ENCODE data around the gene UEVLD. TPM values are rescaled to one million over a fixed set of nuclear protein-coding genes. Genes with fewer than 3 reads are reported as not detected.

The UEVLD gene
- polyA plus RNA-seq, 2 of the 4 experiments (the other 2 are of a cell fraction) = 34.7 to 41.2 TPM

- DNase-seq (ENCODE audit: low read depth in 1 of 2, low spot score in 1 of 2) (no peak), ATAC-seq (no peak), FAIRE-seq (no peak)
- POLR2A ChIA-PET = no interaction called here
- no peak for TF ChIP-seq E2F6 (IDR thresholded peaks at IDR 0.05; ENCODE audit: borderline replicate concordance, low read depth)
- TF ChIP-seq TP53 (CRISPR knock-in tag; IDR thresholded peaks at IDR 0.05) = no peak
- no peak for TF ChIP-seq JUNB (IDR thresholded peaks at IDR 0.05)
- TF ChIP-seq ZSCAN20 (CRISPR knock-in tag; IDR thresholded peaks at IDR 0.05) = no peak
- TF ChIP-seq SREBF2 (IDR thresholded peaks at IDR 0.05) = no peak
- no peak for TF ChIP-seq ESRRA (IDR thresholded peaks at IDR 0.05; ENCODE audit: borderline replicate concordance, low read length)
- no peak for TF ChIP-seq KDM5A (IDR thresholded peaks at IDR 0.05)
- TF ChIP-seq SMC3 (IDR thresholded peaks at IDR 0.05) = no peak
- TF ChIP-seq FOXS1 (CRISPR knock-in tag; IDR thresholded peaks at IDR 0.05) = no peak
- no peak for TF ChIP-seq HEYL (CRISPR knock-in tag; IDR thresholded peaks at IDR 0.05)
- TF ChIP-seq POLR2A (IDR thresholded peaks at IDR 0.05; ENCODE audit: low read length) = no peak
- 93% methylated on average over 15 of the region's 15 CpGs for WGBS (ENCODE audit: missing lambda C conversion rate)
- no peaks in the 10 kb centered on the region for H3K9me3 ChIP-seq
- H3K4me1 ChIP-seq = peaks cover 17% of the 10 kb centered on the region
- H3K4me3 ChIP-seq = no peak overlapping the region
- H3K4me2 ChIP-seq = no peak overlapping the region
- no peak overlapping the region for H3K27ac ChIP-seq
- CTCF ChIA-PET = interaction anchor here (0.8 to 1.2 kb wide), 4 partner anchors 9 to 376 kb away, joined by 3 to 5 read pairs (median 3); no protein-coding TSS in a partner anchor
Observed at GRCh38 chr11:18490736-18491485, 97.6 kb downstream of the UEVLD start.

GRCh38 chr11:18490319-18490718 lies 98.2 kb downstream of the UEVLD start:
- ATAC-seq (no peak), FAIRE-seq (no peak), DNase-seq (ENCODE audit: low read depth in 1 of 2, low spot score in 1 of 2) (no peak)
- WGBS (ENCODE audit: missing lambda C conversion rate) = 86% methylated on average over 1 of the region's 1 CpG
- no peak overlapping the region for H3K27ac ChIP-seq
- POLR2A ChIA-PET = no interaction called here
- H3K4me2 ChIP-seq = no peak overlapping the region
- H3K4me3 ChIP-seq = no peak overlapping the region
- H3K4me1 ChIP-seq = peaks cover 17% of the 10 kb centered on the region
- no peaks in the 10 kb centered on the region for H3K9me3 ChIP-seq
- CTCF ChIA-PET = interaction anchor here (1.2 kb wide), 2 partner anchors 10 to 375 kb away, joined by 3 to 5 read pairs; no protein-coding TSS in a partner anchor
- TF ChIP-seq HMGXB4 (CRISPR knock-in tag; IDR thresholded peaks at IDR 0.05; ENCODE audit: borderline replicate concordance) = no peak
- TF ChIP-seq FOSB (CRISPR knock-in tag; IDR thresholded peaks at IDR 0.05) = no peak
- TF ChIP-seq PHF8 (IDR thresholded peaks at IDR 0.05; ENCODE audit: borderline replicate concordance, low read depth) = no peak
- TF ChIP-seq ZFP36 (IDR thresholded peaks at IDR 0.05; ENCODE audit: borderline replicate concordance, partially characterized antibody) = no peak
- TF ChIP-seq BCL3 (IDR thresholded peaks at IDR 0.05) = no peak
- TF ChIP-seq POLR2A (IDR thresholded peaks at IDR 0.05; ENCODE audit: low read length) = no peak
- no peak for TF ChIP-seq EHF (CRISPR knock-in tag; IDR thresholded peaks at IDR 0.05)
- TF ChIP-seq RNF2 (IDR thresholded peaks at IDR 0.05; ENCODE audit: borderline replicate concordance, low read depth) = no peak
- no peak for TF ChIP-seq E2F6 (IDR thresholded peaks at IDR 0.05; ENCODE audit: borderline replicate concordance, low read depth)
- no peak for TF ChIP-seq GATA3 (IDR thresholded peaks at IDR 0.05; ENCODE audit: borderline replicate concordance)
- TF ChIP-seq MAFK (IDR thresholded peaks at IDR 0.05; ENCODE audit: partially characterized antibody) = no peak
- no peak for TF ChIP-seq TFCP2L1 (CRISPR knock-in tag; IDR thresholded peaks at IDR 0.05)
- no peak for TF ChIP-seq BHLHE40 (IDR thresholded peaks at IDR 0.05; ENCODE audit: low read depth, low read length)
- TF ChIP-seq CHD2 (IDR thresholded peaks at IDR 0.05; ENCODE audit: low read length, partially characterized antibody) = no peak
- TF ChIP-seq HOXB13 (CRISPR knock-in tag; IDR thresholded peaks at IDR 0.05; ENCODE audit: low read depth) = no peak
- TF ChIP-seq CHD4 (IDR thresholded peaks at IDR 0.05; ENCODE audit: borderline replicate concordance) = no peak
- no peak for TF ChIP-seq TP53 (CRISPR knock-in tag; IDR thresholded peaks at IDR 0.05)
- TF ChIP-seq NPAS2 (CRISPR knock-in tag; IDR thresholded peaks at IDR 0.05; ENCODE audit: borderline replicate concordance) = no peak
- TF ChIP-seq CBX2 (IDR thresholded peaks at IDR 0.05; ENCODE audit: borderline replicate concordance, low read depth) = no peak
- no peak for TF ChIP-seq MYC (IDR thresholded peaks at IDR 0.05; ENCODE audit: borderline replicate concordance, low read length)

Data from A549 (cell line).